Raji (cell line): ENCODE data around the gene DNM3.

Experiments used
- POLR2A ChIP-seq: IDR thresholded peaks from 2 replicates; pipeline ENCODE4 v1.6.1; 2011; ENCODE audit warnings: low read depth, low read length, control low read depth; ENCODE audit not compliant: insufficient read depth

Gene DNM3

GRCh38 chr1:171841050-171841910 is at the start of gene DNM3:
DNM3 (plus strand) TSS chr1:171841498; CDS start chr1:171841657, 159 bp downstream.
- TF ChIP-seq POLR2A = no peak

DNA sequence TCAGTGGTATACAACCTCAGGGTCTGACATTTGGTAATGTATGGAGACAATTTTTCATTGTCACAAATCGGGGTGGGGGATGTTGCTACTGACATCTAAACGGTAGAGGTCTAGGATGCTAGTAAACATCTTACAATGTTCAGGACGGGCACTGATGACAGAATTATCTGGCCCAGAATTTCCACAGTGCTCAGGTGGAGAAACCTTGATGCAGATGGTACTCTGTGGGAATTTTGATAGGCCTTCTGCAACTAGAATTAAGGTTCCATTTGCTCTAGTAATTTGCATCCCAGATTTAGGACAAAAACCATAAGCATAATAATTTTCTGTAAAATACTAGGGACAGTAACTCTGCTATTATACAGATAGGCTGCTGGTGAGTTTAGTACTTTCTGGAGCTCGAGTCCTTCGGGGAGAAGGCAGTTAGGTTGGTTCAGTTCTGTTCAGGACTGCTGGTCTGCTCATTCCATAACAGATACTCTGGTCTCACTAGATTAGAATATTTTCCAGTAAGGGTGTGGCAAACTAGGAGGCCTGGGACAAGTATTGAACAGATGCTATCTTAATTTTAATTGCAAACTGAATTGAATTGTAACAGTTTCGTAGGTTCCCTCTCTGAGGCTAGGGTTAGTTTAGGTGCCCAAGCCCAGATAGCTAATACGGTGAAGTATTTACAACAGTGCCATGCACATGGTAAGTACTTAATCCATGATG is 48.5 kb upstream of the DNM3 start:
- no peak for TF ChIP-seq POLR2A

GRCh38 chr1:171793636-171794035 is 47.7 kb upstream of the DNM3 start:
- TF ChIP-seq POLR2A = no peak

- TF ChIP-seq POLR2A = no peak
Observed at GRCh38 chr1:171794085-171794484, 47.2 kb upstream of the DNM3 start.

DNA sequence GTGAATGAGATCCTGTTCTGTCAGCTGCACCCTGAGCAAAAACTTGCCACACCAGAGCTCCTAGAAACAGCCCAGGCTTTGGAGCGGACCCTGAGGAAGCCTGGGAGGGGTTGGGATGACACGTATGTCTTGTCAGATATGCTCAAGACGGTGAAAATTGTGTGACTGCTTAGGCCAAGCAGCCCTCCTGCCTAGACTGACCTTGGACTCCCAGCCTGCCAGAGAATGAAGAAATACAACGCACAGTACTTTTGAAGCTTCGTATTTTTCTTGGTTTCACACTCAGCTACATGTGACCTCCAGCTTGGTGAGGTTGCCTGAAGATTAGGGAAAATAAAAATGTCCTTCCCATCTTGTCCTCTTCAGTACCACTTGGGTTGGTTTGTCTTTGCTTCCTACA is 44.7 kb upstream of the DNM3 start:
- no peak for TF ChIP-seq POLR2A

DNA sequence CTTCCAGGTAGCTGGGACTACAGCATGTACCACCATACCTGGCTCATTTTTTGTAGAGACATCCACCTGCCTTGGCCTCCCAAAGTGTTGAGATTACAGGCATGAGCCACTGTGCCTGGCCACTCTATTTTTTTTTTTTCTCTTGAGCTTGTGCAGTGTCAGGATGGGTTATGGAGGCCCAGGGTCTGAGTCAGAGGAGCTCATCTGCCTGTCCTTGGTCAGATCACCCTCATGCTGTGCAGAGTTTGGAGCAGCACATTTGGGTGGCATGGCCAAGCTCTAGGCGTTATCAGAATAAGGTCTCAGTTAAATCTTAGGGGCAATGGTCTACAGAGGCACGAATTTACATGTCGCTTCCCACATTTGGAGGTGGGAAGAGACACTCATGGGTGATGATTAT is 43.0 kb upstream of the DNM3 start:
- no peak for TF ChIP-seq POLR2A

- no peak for TF ChIP-seq POLR2A
Observed at GRCh38 chr1:171798765-171799164, 42.5 kb upstream of the DNM3 start.

GRCh38 chr1:171799166-171799565 is 42.1 kb upstream of the DNM3 start:
- no peak for TF ChIP-seq POLR2A

DNA sequence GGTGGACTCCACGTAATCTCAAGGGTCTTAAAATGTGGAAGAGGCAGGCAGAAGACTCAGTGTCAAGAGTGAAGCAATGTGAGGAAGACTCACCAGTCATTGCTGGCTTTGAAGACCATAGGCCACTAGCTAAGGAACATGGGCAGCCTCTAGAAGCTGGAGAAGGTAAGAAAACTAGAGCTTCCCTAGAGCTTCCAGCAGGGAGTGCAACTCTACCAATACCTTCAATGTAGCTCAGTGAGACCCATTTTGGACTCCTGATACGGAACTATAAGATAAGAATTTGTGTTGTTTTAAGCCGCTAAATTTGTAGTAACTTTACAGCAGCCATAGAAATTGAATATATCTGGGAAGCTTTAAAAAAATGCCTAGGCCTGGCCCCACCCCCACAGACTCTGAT is 41.0 kb upstream of the DNM3 start:
- TF ChIP-seq POLR2A = no peak

DNA sequence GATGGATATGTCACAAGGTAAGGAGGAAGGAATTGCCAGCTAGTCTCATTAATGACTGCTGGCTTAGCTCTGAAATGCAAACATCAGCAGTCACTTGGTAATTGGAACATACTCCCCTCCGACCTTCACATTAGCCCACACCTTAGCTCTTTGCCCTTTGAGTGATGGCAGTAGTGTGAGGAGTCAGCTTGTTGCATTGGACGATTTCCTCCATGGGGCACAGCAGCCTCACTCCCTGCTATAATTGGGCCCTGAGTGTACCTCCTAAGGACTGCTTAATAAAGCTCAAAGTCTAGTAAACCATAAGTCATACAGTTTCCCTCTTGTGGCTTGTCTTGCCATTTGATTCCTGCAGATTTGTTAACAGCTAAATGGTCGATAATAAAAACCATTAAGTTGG is 40.4 kb upstream of the DNM3 start:
- TF ChIP-seq POLR2A = no peak

GRCh38 chr1:171801487-171801891 is 39.8 kb upstream of the DNM3 start:
- no peak for TF ChIP-seq POLR2A

DNA sequence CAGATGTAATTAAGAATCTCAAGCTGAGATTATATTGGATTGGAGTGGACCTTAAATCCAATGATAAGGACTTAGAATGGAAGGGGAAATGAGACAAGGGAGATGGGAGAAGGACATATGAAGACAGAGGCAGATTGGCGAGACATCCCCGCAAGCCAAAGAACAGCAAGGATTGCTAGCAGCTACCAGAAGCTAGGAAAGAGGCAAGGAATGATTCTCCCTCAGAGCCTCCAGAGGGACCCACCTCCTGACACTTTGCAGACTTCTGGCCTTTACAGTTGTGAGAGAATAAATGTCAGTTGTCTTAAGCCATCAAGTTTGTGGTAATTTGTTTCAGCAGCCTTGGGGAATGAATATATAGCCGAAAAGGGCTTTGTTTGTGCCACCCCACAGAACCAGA is 39.1 kb upstream of the DNM3 start:
- no peak for TF ChIP-seq POLR2A

- TF ChIP-seq POLR2A = no peak
Observed at GRCh38 chr1:171803045-171803444, 38.3 kb upstream of the DNM3 start.

- TF ChIP-seq POLR2A = no peak
Observed at GRCh38 chr1:171803461-171804022, 37.8 kb upstream of the DNM3 start.

DNA sequence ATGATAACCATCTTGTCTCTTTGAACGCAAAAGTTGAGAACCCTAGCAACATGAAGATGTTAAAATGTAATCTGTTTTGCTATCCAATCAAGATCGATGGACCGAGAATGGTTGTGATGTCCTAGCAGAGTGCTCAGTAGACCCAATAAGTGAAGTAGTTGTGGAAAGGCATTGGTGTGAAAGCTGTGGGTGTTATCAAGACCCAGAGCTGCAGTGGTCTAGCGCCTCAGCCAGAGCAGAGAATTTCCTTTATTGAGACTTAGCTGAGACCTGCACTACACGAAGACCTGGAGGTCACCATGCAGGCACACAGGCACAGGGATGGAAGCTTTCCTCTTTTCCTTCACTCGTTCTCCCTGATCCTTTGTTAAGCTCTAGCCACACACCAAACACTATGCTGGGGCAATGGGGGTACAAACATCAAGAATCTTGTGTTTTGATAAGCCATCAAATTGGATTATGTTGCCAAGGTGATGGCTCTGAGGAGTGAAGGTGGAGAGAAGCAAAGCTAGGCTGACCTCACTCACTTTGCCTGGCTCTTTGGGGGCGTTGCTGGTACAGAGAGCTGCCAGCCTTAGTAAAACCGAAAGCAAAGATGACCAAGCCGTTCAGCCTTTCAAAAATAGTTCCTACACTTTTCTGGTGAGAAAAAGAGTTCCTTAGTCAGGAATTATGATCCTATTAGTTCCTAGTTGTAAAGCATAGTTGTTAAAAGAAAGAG is 35.7 kb upstream of the DNM3 start:
- no peak for TF ChIP-seq POLR2A
